Thoracic aorta (tissue), 2 donors: ENCODE measurements around the gene CFAP20DC. TPM values are rescaled to one million over a fixed set of nuclear protein-coding genes. Genes with fewer than 3 reads are reported as not detected.
"Not testable (repeated sequence)": the region's sequence is repeated elsewhere in the genome, so short reads cannot be mapped to it uniquely, and the experiment has no call there.

Experiments
- ATAC-seq: fragments of 150-250 bp; one replicate; pipeline ENCODE4 v1.8.0; 2017; ENCODE audit warnings: low read depth; ENCODE audit not compliant: insufficient number of reproducible peaks, low FRiP score
- DNase-seq: peaks from one replicate; pipeline ENCODE4 v3.0.0-alpha.2; 2020; ENCODE audit warnings: low spot score
- H3K27ac ChIP-seq, 2 donors: fragments of 200-600 bp; sonication (generic); 1 replicate in 1 of 2; 2 replicates in 1 of 2; pipeline ENCODE4 v1.5.1; 2016; ENCODE audit warnings: mild to moderate bottlenecking in 2 of 2, moderate library complexity in 2 of 2
- H3K27me3 ChIP-seq: fragments of 200-600 bp; sonication (generic); replicated peaks from 2 replicates; pipeline ENCODE4 v1.6.0; 2016; ENCODE audit warnings: mild to moderate bottlenecking; ENCODE audit not compliant: insufficient read depth
- H3K36me3 ChIP-seq: fragments of 200-600 bp; sonication (generic); one replicate; pipeline ENCODE4 v1.5.1; 2016
- H3K4me1 ChIP-seq, 2 donors: fragments of 200-600 bp; sonication (generic); 1 replicate in 1 of 2; 2 replicates in 1 of 2; pipeline versions ENCODE4 v1.5.1 to v1.6.0; 2016; ENCODE audit warnings: low read depth in 2 of 2, mild to moderate bottlenecking in 1 of 2; ENCODE audit not compliant: control insufficient read depth in 1 of 2
- H3K4me3 ChIP-seq: fragments of 200-600 bp; sonication (generic); 2 replicates; pipeline ENCODE4 v1.5.1; 2016; ENCODE audit warnings: mild to moderate bottlenecking
- H3K9me3 ChIP-seq: fragments of 200-600 bp; sonication (generic); 2 replicates; pipeline ENCODE4 v1.5.1; 2016
- total RNA-seq, 2 donors: library from RNA; depleted of rRNA; stranded (reverse); fragments of >200 nt; gene quantifications; one replicate each; pipeline versions ENCODE4 v1.1.0 to v1.2.3, GENCODE V29; 2016
- TF ChIP-seq, protein P1 (sequence below): fragments of 200-600 bp; sonication (generic); IDR thresholded peaks from one replicate; pipeline ENCODE4 v1.5.1; 2019; ENCODE audit warnings: antibody characterized with exemption

CFAP20DC gene
- total RNA-seq, 2 donors from 2014 or later, result not detected

DNA sequence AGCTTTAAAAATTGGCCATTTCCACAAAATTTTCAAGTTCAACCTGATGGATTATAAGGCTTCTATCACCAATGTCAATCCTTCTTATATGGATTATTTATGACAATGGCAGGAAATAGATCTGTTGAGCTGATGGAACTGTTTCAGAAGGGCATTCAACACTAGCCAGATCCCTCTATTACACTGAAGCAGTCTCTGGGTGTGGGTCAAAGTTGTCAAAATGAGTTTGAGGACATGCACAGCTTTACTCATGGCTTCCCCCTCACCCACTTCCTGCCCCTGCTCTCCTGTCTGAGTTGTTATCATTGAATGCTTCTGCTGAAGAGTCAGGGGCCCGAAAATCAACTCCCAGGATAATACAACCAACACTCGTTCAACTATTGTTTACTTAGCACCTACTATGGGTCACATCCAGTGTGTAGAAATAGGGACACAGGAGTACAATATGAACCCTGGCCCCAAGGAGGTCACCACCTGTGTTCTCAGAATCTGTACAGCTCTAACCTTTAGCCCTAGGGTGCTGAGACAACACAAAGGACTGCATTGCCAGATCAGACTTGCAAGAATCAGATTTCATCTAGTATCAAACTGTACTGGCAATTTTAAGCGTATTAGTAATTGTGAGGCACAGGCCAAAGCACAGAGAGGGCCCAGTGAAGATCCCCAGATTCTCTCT is 341.6 kb downstream of the CFAP20DC start:
- Histone ChIP-seq H3K27me3 (no peaks in the 10 kb centered on the region), H3K4me3 (no peak overlapping the region), H3K9me3 (no peaks in the 10 kb centered on the region), H3K4me1 (no peaks in the 10 kb centered on the region), H3K36me3 (no peaks in the 10 kb centered on the region), H3K27ac (no peak overlapping the region)
- TF ChIP-seq, protein P1, sequence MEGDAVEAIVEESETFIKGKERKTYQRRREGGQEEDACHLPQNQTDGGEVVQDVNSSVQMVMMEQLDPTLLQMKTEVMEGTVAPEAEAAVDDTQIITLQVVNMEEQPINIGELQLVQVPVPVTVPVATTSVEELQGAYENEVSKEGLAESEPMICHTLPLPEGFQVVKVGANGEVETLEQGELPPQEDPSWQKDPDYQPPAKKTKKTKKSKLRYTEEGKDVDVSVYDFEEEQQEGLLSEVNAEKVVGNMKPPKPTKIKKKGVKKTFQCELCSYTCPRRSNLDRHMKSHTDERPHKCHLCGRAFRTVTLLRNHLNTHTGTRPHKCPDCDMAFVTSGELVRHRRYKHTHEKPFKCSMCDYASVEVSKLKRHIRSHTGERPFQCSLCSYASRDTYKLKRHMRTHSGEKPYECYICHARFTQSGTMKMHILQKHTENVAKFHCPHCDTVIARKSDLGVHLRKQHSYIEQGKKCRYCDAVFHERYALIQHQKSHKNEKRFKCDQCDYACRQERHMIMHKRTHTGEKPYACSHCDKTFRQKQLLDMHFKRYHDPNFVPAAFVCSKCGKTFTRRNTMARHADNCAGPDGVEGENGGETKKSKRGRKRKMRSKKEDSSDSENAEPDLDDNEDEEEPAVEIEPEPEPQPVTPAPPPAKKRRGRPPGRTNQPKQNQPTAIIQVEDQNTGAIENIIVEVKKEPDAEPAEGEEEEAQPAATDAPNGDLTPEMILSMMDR, result no peak
- DNase-seq, result no peak
- ATAC-seq, result no peak

DNA sequence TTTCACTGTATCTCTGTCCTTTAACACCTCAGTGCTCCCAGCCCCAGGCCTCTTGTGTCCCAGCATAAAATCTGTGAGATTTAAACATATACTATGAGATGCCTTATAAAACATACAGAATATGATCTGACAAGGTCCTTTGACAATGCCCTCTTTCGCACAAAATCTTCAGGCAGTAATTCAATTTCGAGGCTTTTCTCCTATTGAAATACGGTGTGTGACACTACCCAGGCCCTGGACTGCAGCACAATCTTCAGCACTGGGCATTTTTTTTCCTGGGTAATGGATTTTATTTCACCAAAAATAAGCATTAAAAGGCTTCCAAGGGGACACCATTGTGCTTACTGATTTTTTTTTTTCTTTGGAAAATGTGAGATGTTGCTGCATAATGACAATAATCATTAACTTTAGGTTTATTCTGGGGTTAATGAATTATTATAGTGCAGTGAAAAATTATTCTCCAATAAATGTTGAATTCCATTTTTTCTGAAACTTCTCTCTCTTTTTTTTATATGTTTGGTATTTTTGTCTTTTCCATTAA is 342.4 kb downstream of the CFAP20DC start:
- H3K4me1 ChIP-seq, result no peaks in the 10 kb centered on the region
- no peak overlapping the region for H3K4me3 ChIP-seq
- no peak for ATAC-seq
- H3K27me3 ChIP-seq, result no peaks in the 10 kb centered on the region
- no peak overlapping the region for H3K27ac ChIP-seq
- no peaks in the 10 kb centered on the region for H3K9me3 ChIP-seq
- H3K36me3 ChIP-seq, result no peaks in the 10 kb centered on the region
- TF ChIP-seq, protein P1, result no peak
- no peak for DNase-seq

DNA sequence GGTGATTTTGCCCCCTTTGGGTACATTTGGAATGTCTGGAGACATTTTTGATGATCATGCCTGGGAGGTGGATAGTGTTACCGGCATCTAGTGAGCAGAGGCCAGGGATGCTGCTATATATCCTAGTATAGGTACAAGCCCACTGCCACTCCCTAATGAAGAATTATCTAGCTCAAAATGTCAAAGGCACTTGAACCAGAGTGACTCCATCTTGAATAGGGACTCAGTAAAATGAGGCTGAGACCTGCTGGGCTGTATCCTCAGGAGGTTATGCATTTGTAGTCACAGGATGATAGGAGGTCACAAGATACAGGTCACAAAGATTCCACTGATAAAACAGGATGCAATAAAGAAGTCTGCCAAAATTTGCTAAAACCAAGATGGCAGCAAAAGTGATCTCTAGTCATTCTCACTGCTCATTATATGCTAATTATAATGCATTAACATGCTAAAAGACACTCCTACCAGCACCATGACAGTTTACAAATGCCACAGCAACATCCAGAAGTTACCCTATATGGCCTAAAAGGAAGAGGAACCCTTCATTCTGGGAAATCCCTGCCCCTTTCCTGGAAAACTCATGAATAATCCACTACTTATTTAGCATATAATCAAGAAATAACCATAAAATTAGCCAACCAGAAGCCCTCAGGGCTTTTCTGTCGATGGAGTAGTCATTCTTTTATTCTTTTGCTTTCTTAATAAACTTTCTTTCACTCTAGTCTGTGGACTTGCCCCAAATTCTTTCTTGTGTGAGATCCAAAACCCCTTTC is 343.2 kb downstream of the CFAP20DC start:
- Histone ChIP-seq H3K27me3 (no peaks in the 10 kb centered on the region), H3K27ac (no peak overlapping the region), H3K36me3 (no peaks in the 10 kb centered on the region), H3K9me3 (no peaks in the 10 kb centered on the region), H3K4me3 (no peak overlapping the region), H3K4me1 (no peaks in the 10 kb centered on the region)
- TF ChIP-seq, protein P1, result no peak
- DNase-seq (no peak), ATAC-seq (no peak)

DNA sequence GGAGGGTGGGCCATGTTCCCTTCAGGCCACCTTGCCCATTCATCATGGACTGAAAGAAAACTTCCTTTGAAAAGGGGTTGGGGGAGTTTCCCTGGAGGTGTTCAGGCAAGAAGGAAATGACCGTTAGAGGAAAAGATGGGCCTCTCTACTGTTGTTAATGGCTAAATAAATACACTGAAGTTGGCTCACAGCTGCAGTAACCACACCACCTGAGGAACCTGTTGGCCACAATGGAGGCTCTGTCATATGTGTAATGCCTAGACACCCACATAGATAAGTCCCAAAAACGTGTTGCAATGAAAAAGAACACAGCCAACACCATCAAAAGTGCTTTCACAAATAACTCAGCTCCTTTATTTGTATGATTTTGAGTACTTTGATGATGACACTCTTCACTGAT is 345.1 kb downstream of the CFAP20DC start:
- ATAC-seq, result no peak
- Histone ChIP-seq H3K4me3 (no peak overlapping the region), H3K27ac (no peak overlapping the region), H3K27me3 (no peaks in the 10 kb centered on the region), H3K4me1 (no peaks in the 10 kb centered on the region), H3K36me3 (no peaks in the 10 kb centered on the region), H3K9me3 (no peaks in the 10 kb centered on the region)
- TF ChIP-seq, protein P1, result no peak
- no peak for DNase-seq

DNA sequence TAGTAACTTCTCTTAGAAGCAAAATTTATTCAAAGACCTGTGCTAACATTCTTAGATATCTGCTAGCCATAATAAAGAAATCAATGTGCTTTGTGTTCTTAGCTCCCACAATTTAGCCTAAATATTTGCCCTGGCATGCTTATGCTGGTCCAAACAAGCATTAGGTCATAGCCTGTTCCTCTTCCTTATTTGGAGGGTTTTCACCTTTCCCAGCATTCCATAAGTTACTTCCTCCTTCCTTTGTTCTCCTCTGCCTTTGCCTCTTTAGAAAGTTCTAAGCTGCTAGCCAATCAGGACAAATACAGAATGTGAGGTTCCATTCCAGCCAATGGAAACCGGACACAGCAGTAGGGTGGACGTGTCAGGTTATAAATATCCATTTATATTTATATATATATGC is 345.5 kb downstream of the CFAP20DC start:
- H3K27ac ChIP-seq, H3K4me1 ChIP-seq, H3K9me3 ChIP-seq, ATAC-seq, H3K4me3 ChIP-seq, H3K36me3 ChIP-seq, DNase-seq, H3K27me3 ChIP-seq: not testable (repeated sequence)
